ENCODE measurements around the gene TIGD2.
A peak's percentile ranks its signal among the peaks of the same experiment; 100 is the strongest.

Gene TIGD2

GRCh38 chr4:89152972-89153371 is 41.6 kb downstream of the TIGD2 start:
- peak; percentile 49 for DNase-seq (ENCODE audit: extremely low spot score)
- ChIA-PET POLR2A (no interaction called here), CTCF (no interaction called here)
- 0 out of 2 replicates have a peak, but pooled peaks have one; percentile 16 for TF ChIP-seq ARNT (IDR thresholded peaks at IDR 0.05)
- no peak for TF ChIP-seq ZNF384 (IDR thresholded peaks at IDR 0.05)
- 0 out of 2 replicates have a peak, but pooled peaks have one; percentile 13 for TF ChIP-seq PKNOX1 (IDR thresholded peaks at IDR 0.05)
- TF ChIP-seq CTBP1 (IDR thresholded peaks at IDR 0.05; ENCODE audit: borderline replicate concordance) = peak; percentile 24; the same call in 1 of the 2 replicates
- TF ChIP-seq SUZ12 (IDR thresholded peaks at IDR 0.05) = no peak

- ChIA-PET CTCF (no interaction called here), POLR2A (no interaction called here)
- DNase-seq (ENCODE audit: extremely low spot score) = no peak
- TF ChIP-seq HDGF (IDR thresholded peaks at IDR 0.05; ENCODE audit: borderline replicate concordance) (no peak), ELF4 (IDR thresholded peaks at IDR 0.05) (no peak), FOXA1 (IDR thresholded peaks at IDR 0.05) (no peak), NFRKB (IDR thresholded peaks at IDR 0.05) (no peak), FOXK2 (IDR thresholded peaks at IDR 0.05) (no peak), FOXM1 (IDR thresholded peaks at IDR 0.05; ENCODE audit: borderline replicate concordance) (no peak), PKNOX1 (IDR thresholded peaks at IDR 0.05) (no peak), LEF1 (IDR thresholded peaks at IDR 0.05; ENCODE audit: borderline replicate concordance) (no peak), CTBP1 (IDR thresholded peaks at IDR 0.05; ENCODE audit: borderline replicate concordance) (no peak)
Observed at GRCh38 chr4:89156174-89156914, 45.0 kb downstream of the TIGD2 start.

- POLR2A ChIA-PET = no interaction called here
Observed at GRCh38 chr4:89157488-89158024, 46.2 kb downstream of the TIGD2 start.

GRCh38 chr4:89158884-89159503 is 47.7 kb downstream of the TIGD2 start:
- ChIA-PET CTCF (no interaction called here), POLR2A (no interaction called here)
- no peak for TF ChIP-seq FOXM1 (IDR thresholded peaks at IDR 0.05; ENCODE audit: borderline replicate concordance)
- no peak for TF ChIP-seq TARDBP (IDR thresholded peaks at IDR 0.05)
- no peak for TF ChIP-seq FOXK2 (IDR thresholded peaks at IDR 0.05)
- no peak for TF ChIP-seq NFRKB (IDR thresholded peaks at IDR 0.05)
- no peak for TF ChIP-seq ARNT (IDR thresholded peaks at IDR 0.05)
- TF ChIP-seq LEF1 (IDR thresholded peaks at IDR 0.05; ENCODE audit: borderline replicate concordance) = no peak
- TF ChIP-seq FOXA1 (IDR thresholded peaks at IDR 0.05) = no peak
- TF ChIP-seq SUZ12 (IDR thresholded peaks at IDR 0.05) = no peak
- no peak for TF ChIP-seq ZNF384 (IDR thresholded peaks at IDR 0.05)
- TF ChIP-seq L3MBTL2 (conservative IDR thresholded peaks at IDR 0.05) = no peak
- TF ChIP-seq HDGF (IDR thresholded peaks at IDR 0.05; ENCODE audit: borderline replicate concordance) = no peak
- TF ChIP-seq CTBP1 (IDR thresholded peaks at IDR 0.05; ENCODE audit: borderline replicate concordance) = no peak
- TF ChIP-seq BHLHE40 (IDR thresholded peaks at IDR 0.05; ENCODE audit: borderline replicate concordance) = no peak
- TF ChIP-seq PKNOX1 (IDR thresholded peaks at IDR 0.05) = no peak
- TF ChIP-seq SP1 (IDR thresholded peaks at IDR 0.05) = no peak
- no peak for TF ChIP-seq ELF4 (IDR thresholded peaks at IDR 0.05)
- DNase-seq (ENCODE audit: extremely low spot score) = peak; percentile 40

More at GRCh38 chr4:89157488-89158024, 46.2 kb downstream of the TIGD2 start:
- DNase-seq (ENCODE audit: extremely low spot score) = no peak
- CTCF ChIA-PET = no interaction called here
- TF ChIP-seq HDGF (IDR thresholded peaks at IDR 0.05; ENCODE audit: borderline replicate concordance) = no peak
- no peak for TF ChIP-seq FOXA1 (IDR thresholded peaks at IDR 0.05)
- no peak for TF ChIP-seq BHLHE40 (IDR thresholded peaks at IDR 0.05; ENCODE audit: borderline replicate concordance)
- no peak for TF ChIP-seq FOXM1 (IDR thresholded peaks at IDR 0.05; ENCODE audit: borderline replicate concordance)
- no peak for TF ChIP-seq CTBP1 (IDR thresholded peaks at IDR 0.05; ENCODE audit: borderline replicate concordance)
- TF ChIP-seq SUZ12 (IDR thresholded peaks at IDR 0.05) = no peak
- no peak for TF ChIP-seq ELF4 (IDR thresholded peaks at IDR 0.05)
- TF ChIP-seq PKNOX1 (IDR thresholded peaks at IDR 0.05) = no peak
- TF ChIP-seq SP1 (IDR thresholded peaks at IDR 0.05) = no peak
- TF ChIP-seq L3MBTL2 (conservative IDR thresholded peaks at IDR 0.05) = no peak
- no peak for TF ChIP-seq ARNT (IDR thresholded peaks at IDR 0.05)
- TF ChIP-seq FOXK2 (IDR thresholded peaks at IDR 0.05) = no peak
- TF ChIP-seq TARDBP (IDR thresholded peaks at IDR 0.05) = no peak
- no peak for TF ChIP-seq ZNF384 (IDR thresholded peaks at IDR 0.05)
- no peak for TF ChIP-seq NFRKB (IDR thresholded peaks at IDR 0.05)
- no peak for TF ChIP-seq LEF1 (IDR thresholded peaks at IDR 0.05; ENCODE audit: borderline replicate concordance)

GRCh38 chr4:89160806-89161205 is 49.5 kb downstream of the TIGD2 start:
- ChIA-PET CTCF (no interaction called here), POLR2A (no interaction called here)
- no peak for TF ChIP-seq L3MBTL2 (conservative IDR thresholded peaks at IDR 0.05)
- TF ChIP-seq TARDBP (IDR thresholded peaks at IDR 0.05) = no peak
- TF ChIP-seq FOXM1 (IDR thresholded peaks at IDR 0.05; ENCODE audit: borderline replicate concordance) = no peak
- no peak for TF ChIP-seq CTBP1 (IDR thresholded peaks at IDR 0.05; ENCODE audit: borderline replicate concordance)
- no peak for TF ChIP-seq ELF4 (IDR thresholded peaks at IDR 0.05)
- TF ChIP-seq FOXA1 (IDR thresholded peaks at IDR 0.05) = no peak
- TF ChIP-seq PKNOX1 (IDR thresholded peaks at IDR 0.05) = no peak
- TF ChIP-seq FOXK2 (IDR thresholded peaks at IDR 0.05) = no peak
- no peak for TF ChIP-seq SP1 (IDR thresholded peaks at IDR 0.05)
- TF ChIP-seq LEF1 (IDR thresholded peaks at IDR 0.05; ENCODE audit: borderline replicate concordance) = no peak
- no peak for TF ChIP-seq SUZ12 (IDR thresholded peaks at IDR 0.05)
- no peak for TF ChIP-seq NFRKB (IDR thresholded peaks at IDR 0.05)
- TF ChIP-seq ARNT (IDR thresholded peaks at IDR 0.05) = no peak
- TF ChIP-seq BHLHE40 (IDR thresholded peaks at IDR 0.05; ENCODE audit: borderline replicate concordance) = no peak
- no peak for TF ChIP-seq HDGF (IDR thresholded peaks at IDR 0.05; ENCODE audit: borderline replicate concordance)
- DNase-seq (ENCODE audit: extremely low spot score) = no peak

All from HEK293T (cell line).